Activated naive CD4-positive, alpha-beta T cell treated with anti-CD3 and anti-CD28 coated beads, Interleukin-2, amount 10 ng/mL, durations not matched to agents 7 days and 5 days (primary cell): ENCODE results near the gene CCM2L.

Source experiments
- CTCF ChIA-PET: fragments of 350-600 bp; sonication (Branson Sonifier 250); formaldehyde crosslinking; loops from one replicate; lab custom pipeline; 2021; ENCODE audit warnings: antibody characterized with exemption; lab: Charles Lee
- DNase-seq: peaks from one replicate; pipeline ENCODE4 v3.0.0-alpha.2; 2020
- H3K27ac Mint-ChIP-seq: one replicate; pipeline ENCODE4 v1.8.0; 2021; ENCODE audit warnings: mild to moderate bottlenecking, moderate library complexity, mixed read lengths
- H3K27me3 Mint-ChIP-seq: one replicate; pipeline ENCODE4 v1.8.0; 2021; ENCODE audit warnings: mild to moderate bottlenecking, mixed read lengths
- H3K36me3 Mint-ChIP-seq: one replicate; pipeline ENCODE4 v1.8.0; 2021; ENCODE audit warnings: mixed read lengths
- H3K4me1 Mint-ChIP-seq: one replicate; pipeline ENCODE4 v1.8.0; 2021; ENCODE audit warnings: mixed read lengths
- H3K4me3 Mint-ChIP-seq: one replicate; pipeline ENCODE4 v1.8.0; 2021; ENCODE audit warnings: mild to moderate bottlenecking, moderate library complexity, mixed read lengths
- H3K9me3 Mint-ChIP-seq: one replicate; pipeline ENCODE4 v1.8.0; 2021; ENCODE audit warnings: mixed read lengths

The CCM2L gene

GRCh38 chr20:31981784-31982183, 28.5 kb upstream of the CCM2L start:
- Mint-ChIP-seq H3K27ac (no peak overlapping the region), H3K36me3 (no peaks in the 10 kb centered on the region), H3K4me1 (no peaks in the 10 kb centered on the region), H3K4me3 (no peak overlapping the region), H3K27me3 (peaks cover 10% of the 10 kb centered on the region), H3K9me3 (no peaks in the 10 kb centered on the region)
- CTCF ChIA-PET, result no interaction called here
- DNase-seq, result no peak

- CTCF ChIA-PET, result no interaction called here
- H3K36me3 Mint-ChIP-seq, result no peaks in the 10 kb centered on the region
- H3K4me1 Mint-ChIP-seq, result no peaks in the 10 kb centered on the region
- H3K27ac Mint-ChIP-seq, result no peak overlapping the region
- H3K27me3 Mint-ChIP-seq, result peaks cover 7% of the 10 kb centered on the region
- no peaks in the 10 kb centered on the region for H3K9me3 Mint-ChIP-seq
- no peak for DNase-seq
- no peak overlapping the region for H3K4me3 Mint-ChIP-seq
Measured at GRCh38 chr20:31984981-31985471, 25.2 kb upstream of the CCM2L start.

- Mint-ChIP-seq H3K4me1 (no peaks in the 10 kb centered on the region), H3K27me3 (peaks cover 21% of the 10 kb centered on the region), H3K27ac (no peak overlapping the region), H3K36me3 (no peaks in the 10 kb centered on the region), H3K9me3 (no peaks in the 10 kb centered on the region), H3K4me3 (no peak overlapping the region)
- no peak for DNase-seq
- CTCF ChIA-PET, result no interaction called here
Measured at GRCh38 chr20:31987744-31988143, 22.5 kb upstream of the CCM2L start.

- Mint-ChIP-seq H3K27me3 (peaks cover 25% of the 10 kb centered on the region), H3K4me1 (no peaks in the 10 kb centered on the region), H3K36me3 (no peaks in the 10 kb centered on the region), H3K27ac (no peak overlapping the region), H3K4me3 (no peak overlapping the region), H3K9me3 (no peaks in the 10 kb centered on the region)
- CTCF ChIA-PET, result no interaction called here
- DNase-seq, result no peak
Measured at GRCh38 chr20:31988430-31989015, 21.7 kb upstream of the CCM2L start.

GRCh38 chr20:31989030-31989645, 21.1 kb upstream of the CCM2L start:
- Mint-ChIP-seq H3K27ac (no peak overlapping the region), H3K4me1 (no peaks in the 10 kb centered on the region), H3K9me3 (no peaks in the 10 kb centered on the region), H3K36me3 (no peaks in the 10 kb centered on the region), H3K4me3 (no peak overlapping the region), H3K27me3 (peaks cover 31% of the 10 kb centered on the region)
- CTCF ChIA-PET, result no interaction called here
- no peak for DNase-seq

GRCh38 chr20:31990641-31991338, 19.4 kb upstream of the CCM2L start:
- no peaks in the 10 kb centered on the region for H3K4me1 Mint-ChIP-seq
- CTCF ChIA-PET, result no interaction called here
- H3K36me3 Mint-ChIP-seq, result no peaks in the 10 kb centered on the region
- DNase-seq, result no peak
- H3K27ac Mint-ChIP-seq, result no peak overlapping the region
- H3K4me3 Mint-ChIP-seq, result no peak overlapping the region
- no peaks in the 10 kb centered on the region for H3K9me3 Mint-ChIP-seq
- H3K27me3 Mint-ChIP-seq, result peaks cover 48% of the 10 kb centered on the region

GRCh38 chr20:31991339-31991705, 18.9 kb upstream of the CCM2L start:
- no peak for DNase-seq
- Mint-ChIP-seq H3K4me1 (no peaks in the 10 kb centered on the region), H3K27ac (no peak overlapping the region), H3K36me3 (no peaks in the 10 kb centered on the region), H3K4me3 (no peak overlapping the region), H3K9me3 (no peaks in the 10 kb centered on the region), H3K27me3 (peaks cover 53% of the 10 kb centered on the region)
- CTCF ChIA-PET, result no interaction called here

- H3K4me1 Mint-ChIP-seq, result no peaks in the 10 kb centered on the region
- peaks cover 61% of the 10 kb centered on the region for H3K27me3 Mint-ChIP-seq
- no peak overlapping the region for H3K4me3 Mint-ChIP-seq
- no peaks in the 10 kb centered on the region for H3K36me3 Mint-ChIP-seq
- CTCF ChIA-PET, result no interaction called here
- H3K9me3 Mint-ChIP-seq, result no peaks in the 10 kb centered on the region
- H3K27ac Mint-ChIP-seq, result no peak overlapping the region
- no peak for DNase-seq
Measured at GRCh38 chr20:31992086-31992485, 18.2 kb upstream of the CCM2L start.

- Mint-ChIP-seq H3K27me3 (peaks cover 57% of the 10 kb centered on the region), H3K27ac (no peak overlapping the region), H3K4me1 (no peaks in the 10 kb centered on the region)
Measured at GRCh38 chr20:31996996-31997395, 13.2 kb upstream of the CCM2L start.

GRCh38 chr20:31998246-31998645, 12.0 kb upstream of the CCM2L start:
- H3K4me3 Mint-ChIP-seq, result no peak overlapping the region
- H3K9me3 Mint-ChIP-seq, result no peaks in the 10 kb centered on the region
- no peak for DNase-seq
- CTCF ChIA-PET, result no interaction called here
- H3K36me3 Mint-ChIP-seq, result no peaks in the 10 kb centered on the region
- H3K27me3 Mint-ChIP-seq, result peaks cover 45% of the 10 kb centered on the region
- H3K4me1 Mint-ChIP-seq, result no peaks in the 10 kb centered on the region
- H3K27ac Mint-ChIP-seq, result no peak overlapping the region

More at GRCh38 chr20:31996996-31997395, 13.2 kb upstream of the CCM2L start:
- no peak for DNase-seq
- CTCF ChIA-PET, result no interaction called here
- H3K36me3 Mint-ChIP-seq, result no peaks in the 10 kb centered on the region
- H3K9me3 Mint-ChIP-seq, result no peaks in the 10 kb centered on the region
- H3K4me3 Mint-ChIP-seq, result no peak overlapping the region

- peaks cover 10% of the 10 kb centered on the region for H3K4me1 Mint-ChIP-seq
- no peaks in the 10 kb centered on the region for H3K9me3 Mint-ChIP-seq
- no peaks in the 10 kb centered on the region for H3K36me3 Mint-ChIP-seq
- CTCF ChIA-PET, result no interaction called here
- H3K27me3 Mint-ChIP-seq, result peaks cover 15% of the 10 kb centered on the region
- H3K27ac Mint-ChIP-seq, result no peak overlapping the region
- no peak overlapping the region for H3K4me3 Mint-ChIP-seq
- no peak for DNase-seq
Measured at GRCh38 chr20:32003325-32003724, 6.9 kb upstream of the CCM2L start.

GRCh38 chr20:32004963-32005362, 5.3 kb upstream of the CCM2L start:
- Mint-ChIP-seq H3K4me3 (no peak overlapping the region), H3K27ac (no peak overlapping the region), H3K4me1 (peaks cover 11% of the 10 kb centered on the region), H3K27me3 (peaks cover 18% of the 10 kb centered on the region), H3K9me3 (no peaks in the 10 kb centered on the region), H3K36me3 (no peaks in the 10 kb centered on the region)
- DNase-seq, result no peak
- CTCF ChIA-PET, result interaction anchor here (1.0 to 1.1 kb wide), 2 partner anchors 10 to 27 kb away, joined by 3 read pairs; no protein-coding TSS in a partner anchor

- CTCF ChIA-PET, result no interaction called here
- Mint-ChIP-seq H3K9me3 (no peaks in the 10 kb centered on the region), H3K36me3 (no peaks in the 10 kb centered on the region), H3K27ac (no peak overlapping the region), H3K27me3 (peaks cover 27% of the 10 kb centered on the region), H3K4me1 (peaks cover 11% of the 10 kb centered on the region), H3K4me3 (no peak overlapping the region)
- no peak for DNase-seq
Measured at GRCh38 chr20:32006053-32006452, 4.2 kb upstream of the CCM2L start.

GRCh38 chr20:32006841-32007786, 3.1 kb upstream of the CCM2L start:
- Mint-ChIP-seq H3K4me1 (peaks cover 11% of the 10 kb centered on the region), H3K27ac (no peak overlapping the region), H3K36me3 (no peaks in the 10 kb centered on the region), H3K27me3 (peaks cover 30% of the 10 kb centered on the region), H3K4me3 (no peak overlapping the region), H3K9me3 (no peaks in the 10 kb centered on the region)
- no peak for DNase-seq
- CTCF ChIA-PET, result interaction anchor here (1.2 to 1.8 kb wide), 2 partner anchors 11 to 184 kb away, joined by 3 to 7 read pairs; no protein-coding TSS in a partner anchor
